Neuronal stem cell (in vitro differentiated cells): ENCODE measurements around the gene AGAP1.

Source experiments
- DNase-seq: peaks from one replicate; pipeline ENCODE4 v3.0.0-alpha.2; 2013; ENCODE audit warnings: low spot score
- H2AFZ ChIP-seq: one replicate; pipeline ENCODE4 v1.6.1; 2013; ENCODE audit warnings: mild to moderate bottlenecking, low read length, inconsistent platforms
- H2AK5ac ChIP-seq: 2 replicates; pipeline ENCODE4 v1.6.1; 2013; ENCODE audit warnings: low read depth, mild to moderate bottlenecking, inconsistent platforms, low read length, moderate library complexity, mixed read lengths
- H2BK120ac ChIP-seq: 2 replicates; pipeline ENCODE4 v1.6.1; 2013; ENCODE audit warnings: low read depth, mild to moderate bottlenecking, inconsistent platforms, low read length, moderate library complexity, mixed read lengths
- H2BK12ac ChIP-seq: one replicate; pipeline ENCODE4 v1.6.1; 2013; ENCODE audit warnings: low read length, inconsistent platforms
- H2BK15ac ChIP-seq: 2 replicates; pipeline ENCODE4 v1.6.1; 2013; ENCODE audit warnings: mild to moderate bottlenecking, low read length, inconsistent platforms, mixed read lengths
- H2BK5ac ChIP-seq: one replicate; pipeline ENCODE4 v1.6.1; 2013; ENCODE audit warnings: inconsistent platforms, mild to moderate bottlenecking, low read length, moderate library complexity
- H3K14ac ChIP-seq: one replicate; pipeline ENCODE4 v1.6.1; 2013; ENCODE audit warnings: low read length, inconsistent platforms
- H3K18ac ChIP-seq: 2 replicates; pipeline ENCODE4 v1.6.1; 2013; ENCODE audit warnings: low read length, inconsistent platforms
- H3K23ac ChIP-seq: 2 replicates; pipeline ENCODE4 v1.6.1; 2013; ENCODE audit warnings: low read depth, mild to moderate bottlenecking, mixed read lengths, low read length, inconsistent platforms; ENCODE audit not compliant: poor library complexity
- H3K27ac ChIP-seq: replicated peaks from 3 replicates; pipeline ENCODE4 v1.5.1; 2013; ENCODE audit warnings: low read length, inconsistent platforms
- H3K27me3 ChIP-seq, 3 experiments: 2 replicates each; pipeline ENCODE4 v1.6.1; 2013; ENCODE audit warnings: low read length in 3 of 3, mild to moderate bottlenecking in 2 of 3, inconsistent platforms in 1 of 3, low read depth in 1 of 3, mixed read lengths in 1 of 3, moderate library complexity in 1 of 3; ENCODE audit not compliant: control insufficient read depth in 3 of 3, insufficient read depth in 3 of 3
- H3K36me3 ChIP-seq, 2 donors: replicated peaks in 1 of 2; 2 replicates each; pipeline ENCODE4 v1.6.1; 2013; ENCODE audit warnings: low read length in 2 of 2; ENCODE audit not compliant: control insufficient read depth in 2 of 2, insufficient read depth in 2 of 2
- H3K4ac ChIP-seq: 2 replicates; pipeline ENCODE4 v1.6.1; 2013; ENCODE audit warnings: inconsistent platforms, mild to moderate bottlenecking, low read length, moderate library complexity
- H3K4me1 ChIP-seq, 2 donors: 1 replicate in 1 of 2; 2 replicates in 1 of 2; pipeline ENCODE4 v1.6.1; 2013; ENCODE audit warnings: low read length in 2 of 2, low read depth in 1 of 2; ENCODE audit not compliant: control insufficient read depth in 2 of 2, insufficient read depth in 1 of 2
- H3K4me2 ChIP-seq: one replicate; pipeline ENCODE4 v1.6.1; 2013; ENCODE audit warnings: mild to moderate bottlenecking, low read length, inconsistent platforms; ENCODE audit not compliant: insufficient read depth, poor library complexity, severe bottlenecking
- H3K4me3 ChIP-seq, 2 donors: 2 replicates each; pipeline ENCODE4 v1.5.1; 2013; ENCODE audit warnings: low read length in 2 of 2, mild to moderate bottlenecking in 2 of 2, inconsistent platforms in 1 of 2, moderate library complexity in 1 of 2
- H3K79me1 ChIP-seq: one replicate; pipeline ENCODE4 v1.6.1; 2013; ENCODE audit warnings: low read depth, mild to moderate bottlenecking, inconsistent platforms, low read length, moderate library complexity
- H3K9ac ChIP-seq: one replicate; pipeline ENCODE4 v1.6.1; 2013; ENCODE audit warnings: mild to moderate bottlenecking, low read depth, low read length, inconsistent platforms; ENCODE audit not compliant: poor library complexity
- H3K9me3 ChIP-seq, 2 donors: replicated peaks in 1 of 2; 2 replicates each; pipeline versions ENCODE3 to v1.6.1; 2013; ENCODE audit warnings: low read length in 2 of 2, mild to moderate bottlenecking in 2 of 2, inconsistent platforms in 1 of 2, low read depth in 1 of 2, mixed read lengths in 1 of 2, moderate library complexity in 1 of 2; ENCODE audit not compliant: control insufficient read depth in 2 of 2, insufficient read depth in 1 of 2
- H4K8ac ChIP-seq: one replicate; pipeline ENCODE4 v1.6.1; 2013; ENCODE audit warnings: low read depth, mild to moderate bottlenecking, inconsistent platforms, low read length, moderate library complexity
- H4K91ac ChIP-seq: one replicate; pipeline ENCODE4 v1.6.1; 2013; ENCODE audit warnings: low read length, low read depth, mild to moderate bottlenecking, inconsistent platforms; ENCODE audit not compliant: poor library complexity
- WGBS, 2 donors: extraction: QIAGEN DNeasy Blood & Tissue Kit; methylation state at CpG; one replicate each; pipeline ENCODE4 v1.1.7; 2013; ENCODE audit warnings: missing lambda C conversion rate in 2 of 2, mixed read lengths in 1 of 2; ENCODE audit not compliant: insufficient read length in 2 of 2, insufficient replicate concordance in 1 of 2; ENCODE audit errors: extremely low coverage in 2 of 2; 5-methylcytosine and 5-hydroxymethylcytosine counted together

AGAP1 gene

GRCh38 chr2:235799281-235799680, 305.4 kb downstream of the AGAP1 start:
- Histone ChIP-seq H2BK12ac (no peak overlapping the region), H2AK5ac (no peak overlapping the region), H2BK5ac (no peak overlapping the region), H3K9ac (no peak overlapping the region), H3K9me3 (peaks cover 3 to 7% of the 10 kb centered on the region in 2 donors), H4K8ac (no peak overlapping the region), H3K4ac (no peak overlapping the region), H3K4me2 (no peak overlapping the region), H3K4me1 (no peaks in the 10 kb centered on the region), H3K23ac (no peak overlapping the region), H3K4me3 (no peak overlapping the region), H4K91ac (no peak overlapping the region), H2BK120ac (no peak overlapping the region), H3K14ac (no peak overlapping the region), H3K18ac (no peak overlapping the region), H3K27ac (no peak overlapping the region), H2BK15ac (no peak overlapping the region), H3K36me3 (peaks cover 27 to 68% of the 10 kb centered on the region in 2 donors), H3K27me3 (peaks cover 0 to 1% (median 0%) of the 10 kb centered on the region in 3 experiments), H3K79me1 (no peaks in the 10 kb centered on the region), H2AFZ (no peak overlapping the region)
- no CpG with 5 or more reads among the region's 17 CpGs for WGBS, 2 donors
- no peak for DNase-seq

GRCh38 chr2:235802542-235802941, 308.7 kb downstream of the AGAP1 start:
- Histone ChIP-seq H4K8ac (no peak overlapping the region), H3K9me3 (peaks cover 3 to 7% of the 10 kb centered on the region in 2 donors), H3K27me3 (peaks cover 0 to 1% (median 0%) of the 10 kb centered on the region in 3 experiments), H2AK5ac (no peak overlapping the region), H3K4ac (no peak overlapping the region), H3K4me3 (peak overlapping the region in 1 of 2 donors; percentile 61), H3K79me1 (no peaks in the 10 kb centered on the region), H2AFZ (no peak overlapping the region), H3K4me2 (no peak overlapping the region), H3K18ac (no peak overlapping the region), H2BK12ac (no peak overlapping the region), H3K14ac (no peak overlapping the region), H2BK15ac (no peak overlapping the region), H4K91ac (no peak overlapping the region), H3K36me3 (peaks cover 24 to 87% of the 10 kb centered on the region in 2 donors), H3K4me1 (peaks cover 0 to 5% of the 10 kb centered on the region in 2 donors), H2BK120ac (no peak overlapping the region), H3K23ac (no peak overlapping the region), H2BK5ac (no peak overlapping the region), H3K27ac (no peak overlapping the region), H3K9ac (no peak overlapping the region)
- no peak for DNase-seq

GRCh38 chr2:235803028-235803427, 309.2 kb downstream of the AGAP1 start:
- no peak overlapping the region for H3K4ac ChIP-seq
- H4K8ac ChIP-seq = no peak overlapping the region
- H4K91ac ChIP-seq = no peak overlapping the region
- H2BK15ac ChIP-seq = no peak overlapping the region
- no peaks in the 10 kb centered on the region for H3K79me1 ChIP-seq
- H3K4me3 ChIP-seq = peak overlapping the region in 1 of 2 donors; percentile 61
- no peak overlapping the region for H2AK5ac ChIP-seq
- H3K27me3 ChIP-seq = peaks cover 0 to 1% (median 0%) of the 10 kb centered on the region in 3 experiments
- no peak overlapping the region for H2BK120ac ChIP-seq
- H2AFZ ChIP-seq = no peak overlapping the region
- peaks cover 21 to 87% of the 10 kb centered on the region in 2 donors for H3K36me3 ChIP-seq
- H3K14ac ChIP-seq = no peak overlapping the region
- no peak overlapping the region for H3K4me2 ChIP-seq
- no peak overlapping the region for H2BK5ac ChIP-seq
- no peak overlapping the region for H2BK12ac ChIP-seq
- no peak overlapping the region for H3K23ac ChIP-seq
- DNase-seq = no peak
- no CpG with 5 or more reads among the region's 1 CpG for WGBS, 2 donors
- no peak overlapping the region for H3K9ac ChIP-seq
- no peak overlapping the region for H3K18ac ChIP-seq
- peaks cover 0 to 5% of the 10 kb centered on the region in 2 donors for H3K4me1 ChIP-seq
- H3K27ac ChIP-seq = no peak overlapping the region
- peaks cover 3 to 7% of the 10 kb centered on the region in 2 donors for H3K9me3 ChIP-seq

DNA sequence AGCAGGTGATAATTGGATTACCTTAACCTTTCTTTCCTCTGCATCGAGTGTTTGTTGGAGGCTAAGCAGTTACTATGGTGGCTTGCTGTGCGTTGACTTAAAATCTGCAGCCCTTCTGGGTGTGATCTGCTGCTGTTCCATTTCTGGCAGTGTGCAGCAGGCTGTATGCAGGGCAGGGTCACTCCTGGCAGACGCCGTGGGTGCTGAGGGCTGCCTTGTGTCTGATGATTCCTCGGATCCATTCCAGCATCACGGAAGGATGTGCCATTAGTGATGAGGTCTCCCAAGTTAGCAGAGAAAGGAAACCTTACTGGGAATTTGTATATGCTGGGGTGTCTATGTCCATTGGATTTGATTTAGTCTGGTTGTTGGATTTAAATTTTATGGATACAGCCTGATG, 310.8 kb downstream of the AGAP1 start:
- WGBS, 2 donors = no CpG with 5 or more reads among the region's 6 CpGs
- peaks cover 0 to 5% of the 10 kb centered on the region in 2 donors for H3K4me1 ChIP-seq
- H3K9me3 ChIP-seq = peaks cover 3 to 7% of the 10 kb centered on the region in 2 donors
- no peak overlapping the region for H3K4me2 ChIP-seq
- no peak for DNase-seq
- no peak overlapping the region for H3K4me3 ChIP-seq
- no peak overlapping the region for H2BK15ac ChIP-seq
- H3K4ac ChIP-seq = no peak overlapping the region
- H3K27me3 ChIP-seq = peaks cover 0 to 1% (median 0%) of the 10 kb centered on the region in 3 experiments
- no peak overlapping the region for H3K9ac ChIP-seq
- H2AK5ac ChIP-seq = no peak overlapping the region
- H2BK120ac ChIP-seq = no peak overlapping the region
- no peak overlapping the region for H2AFZ ChIP-seq
- no peak overlapping the region for H3K14ac ChIP-seq
- no peak overlapping the region for H3K23ac ChIP-seq
- H3K27ac ChIP-seq = no peak overlapping the region
- H3K79me1 ChIP-seq = no peaks in the 10 kb centered on the region
- H3K36me3 ChIP-seq = peaks cover 17 to 87% of the 10 kb centered on the region in 2 donors
- no peak overlapping the region for H4K91ac ChIP-seq
- H2BK5ac ChIP-seq = no peak overlapping the region
- H2BK12ac ChIP-seq = no peak overlapping the region
- no peak overlapping the region for H4K8ac ChIP-seq
- H3K18ac ChIP-seq = no peak overlapping the region
